GM08714 (cell line): ENCODE measurements around the gene LIX1.
"Not testable (repeated sequence)": the region's sequence is repeated elsewhere in the genome, so short reads cannot be mapped to it uniquely, and the experiment has no call there.

Source experiments
- H3K4me3 ChIP-seq: fragments of 200-500 bp; sonication (Bioruptor generic); 2 replicates; pipeline ENCODE4 v1.5.1; 2014; ENCODE audit warnings: mild to moderate bottlenecking, low read length, inconsistent platforms
- ZNF274 ChIP-seq: IDR thresholded peaks from 2 replicates; pipeline ENCODE4 v1.6.1; 2012; ENCODE audit warnings: mild to moderate bottlenecking, low read depth, low read length

Gene LIX1

GRCh38 chr5:97101189-97101910 lies 41.1 kb downstream of the LIX1 start:
- H3K4me3 ChIP-seq, result no peak overlapping the region
- no peak for TF ChIP-seq ZNF274

DNA sequence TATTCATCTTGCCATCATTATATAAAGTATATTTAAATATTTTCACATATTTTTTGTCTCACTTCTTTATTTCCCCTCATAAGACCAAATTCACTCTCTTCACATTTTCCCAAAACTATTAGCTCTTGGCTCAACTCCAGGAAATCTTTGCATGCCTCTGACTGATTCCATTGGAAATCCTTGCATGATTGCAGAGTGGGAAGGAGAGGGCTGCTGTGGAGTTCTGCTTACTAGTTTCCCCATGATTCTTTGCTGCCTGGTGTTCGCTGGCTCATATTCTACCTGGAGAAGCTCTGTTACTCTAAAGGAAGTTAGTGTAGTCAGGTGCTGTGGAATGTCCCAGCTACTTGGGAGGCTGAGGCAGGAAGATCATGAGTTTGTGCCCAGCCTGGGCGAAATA lies 41.9 kb downstream of the LIX1 start:
- no peak for TF ChIP-seq ZNF274
- no peak overlapping the region for H3K4me3 ChIP-seq

- no peak for TF ChIP-seq ZNF274
- H3K4me3 ChIP-seq, result no peak overlapping the region
Observed at GRCh38 chr5:97098922-97099321, 43.5 kb downstream of the LIX1 start.

GRCh38 chr5:97097326-97098230 lies 44.8 kb downstream of the LIX1 start:
- no peak overlapping the region for H3K4me3 ChIP-seq
- TF ChIP-seq ZNF274, result no peak

DNA sequence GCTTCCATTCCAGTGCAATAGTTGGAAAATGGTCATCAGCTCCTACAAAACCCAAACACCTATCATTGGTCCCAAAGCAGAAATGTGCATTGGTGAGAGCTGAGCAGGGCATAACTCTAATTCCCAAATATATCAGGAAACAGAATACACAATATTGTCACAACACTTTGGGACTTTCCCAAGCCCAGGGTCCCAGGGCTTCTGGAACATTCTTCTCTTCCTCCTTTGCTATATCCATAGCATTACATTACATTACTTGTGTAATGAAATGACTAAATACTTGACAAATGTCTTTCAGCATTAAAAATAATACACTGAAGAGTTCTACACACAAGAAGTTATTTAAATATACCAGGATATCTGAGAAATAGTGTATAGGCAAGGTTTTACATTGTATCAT lies 45.6 kb downstream of the LIX1 start:
- no peak for TF ChIP-seq ZNF274
- H3K4me3 ChIP-seq, result no peak overlapping the region

DNA sequence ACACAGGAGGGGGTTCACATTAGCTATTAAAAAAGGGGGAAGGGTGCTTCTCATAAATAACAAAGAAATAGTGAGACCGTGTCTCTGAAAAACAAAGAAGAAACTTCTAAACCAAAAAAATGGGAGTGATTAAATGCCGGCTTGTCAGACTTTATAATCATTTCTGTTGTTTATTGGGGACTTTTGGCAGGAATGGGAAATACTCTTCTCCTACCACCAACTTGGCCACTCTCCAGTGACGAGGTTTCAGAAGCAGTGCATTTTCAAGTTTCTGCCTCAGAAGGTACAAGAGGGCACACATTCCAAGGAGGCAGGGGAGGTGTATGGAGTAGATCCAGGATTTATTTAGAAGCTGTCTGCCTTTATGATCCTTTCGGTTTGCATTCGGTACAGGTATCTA lies 46.2 kb downstream of the LIX1 start:
- no peak for TF ChIP-seq ZNF274

GRCh38 chr5:97095318-97095732 lies 47.1 kb downstream of the LIX1 start:
- TF ChIP-seq ZNF274, result no peak
- H3K4me3 ChIP-seq, result no peak overlapping the region

More for the DNA sequence above, 46.2 kb downstream of the LIX1 start:
- H3K4me3 ChIP-seq, result no peak overlapping the region

GRCh38 chr5:97094579-97095317 lies 47.7 kb downstream of the LIX1 start:
- H3K4me3 ChIP-seq, result no peak overlapping the region
- no peak for TF ChIP-seq ZNF274

GRCh38 chr5:97093193-97093592 lies 49.2 kb downstream of the LIX1 start:
- H3K4me3 ChIP-seq, result no peak overlapping the region
- no peak for TF ChIP-seq ZNF274

DNA sequence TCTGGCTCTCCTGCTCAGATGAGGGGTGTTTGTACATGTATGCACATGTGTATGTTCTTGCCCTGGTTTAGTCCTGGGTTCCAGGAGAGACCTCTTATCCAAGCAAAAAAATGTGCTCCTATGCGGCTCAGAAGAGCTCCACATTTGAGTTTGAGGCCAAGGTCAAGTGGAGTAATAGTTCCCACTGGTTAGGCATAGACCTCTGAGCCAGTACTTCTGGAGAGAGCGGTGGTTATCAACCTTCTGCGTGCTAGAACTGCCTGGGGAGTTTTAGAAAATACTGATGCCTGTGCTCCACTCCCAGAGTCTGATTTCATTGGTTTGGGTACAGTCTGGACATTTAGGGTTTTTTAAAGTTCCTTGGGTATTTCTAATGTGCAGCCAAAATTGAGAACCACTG lies 51.5 kb downstream of the LIX1 start:
- no peak for TF ChIP-seq ZNF274
- no peak overlapping the region for H3K4me3 ChIP-seq

- H3K4me3 ChIP-seq, result no peak overlapping the region
- no peak for TF ChIP-seq ZNF274
Observed at GRCh38 chr5:97089149-97089801, 53.1 kb downstream of the LIX1 start.

- no peak overlapping the region for H3K4me3 ChIP-seq
- TF ChIP-seq ZNF274, result no peak
Observed at GRCh38 chr5:97088774-97089148, 53.6 kb downstream of the LIX1 start.

DNA sequence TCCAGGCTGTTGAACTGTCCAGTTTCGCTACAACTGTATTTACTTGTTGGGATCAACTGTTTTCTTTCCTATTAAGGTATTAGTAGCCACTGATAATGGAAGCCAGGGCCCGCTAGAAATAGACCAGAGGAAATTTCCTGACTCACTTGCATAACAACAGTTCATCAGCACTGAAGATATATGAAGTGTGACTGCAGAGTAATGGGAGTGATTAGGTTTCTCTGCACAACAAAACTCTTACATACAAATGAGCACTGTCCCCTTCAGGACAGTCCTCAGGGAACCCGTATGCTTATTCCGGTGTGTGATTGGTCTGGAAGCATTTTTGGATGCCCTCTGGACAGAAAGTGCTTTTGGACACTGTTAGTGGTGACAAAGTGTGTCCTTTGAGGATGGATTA lies 55.3 kb downstream of the LIX1 start:
- TF ChIP-seq ZNF274, result no peak
- H3K4me3 ChIP-seq, result no peak overlapping the region

DNA sequence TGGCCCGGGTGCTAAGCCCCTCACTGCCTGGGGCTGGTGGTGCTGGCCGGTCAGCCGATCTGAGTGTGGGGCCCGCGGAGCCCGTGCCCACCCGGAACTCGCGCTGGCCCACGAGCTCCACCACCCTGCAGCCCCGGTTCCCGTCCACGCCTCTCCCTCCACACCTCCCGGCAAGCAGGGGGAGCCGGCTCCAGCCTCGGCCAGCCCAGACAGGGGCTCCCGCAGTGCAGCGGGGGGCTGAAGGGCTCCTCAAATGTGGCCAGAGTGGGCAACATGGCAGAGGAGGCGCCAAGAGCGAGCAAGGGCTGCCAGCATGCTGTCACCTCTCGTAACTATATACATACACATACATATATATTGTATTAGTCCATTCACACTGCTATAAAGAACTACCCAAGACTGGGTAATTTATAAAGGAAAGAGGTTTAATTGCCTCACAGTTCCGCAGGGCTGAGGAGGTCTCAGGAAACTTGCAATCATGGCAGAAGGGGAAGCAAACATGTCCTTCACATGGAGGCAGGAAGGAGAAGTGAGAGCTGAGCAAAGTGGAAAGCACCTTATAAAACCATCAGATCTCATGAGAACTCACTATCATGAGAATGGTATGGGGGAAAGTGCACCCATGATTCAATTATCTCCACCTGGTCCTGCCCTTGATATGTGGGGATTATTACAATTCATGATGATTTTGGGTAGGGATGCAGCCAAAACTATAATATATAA lies 56.8 kb downstream of the LIX1 start:
- H3K4me3 ChIP-seq, result no peak overlapping the region
- no peak for TF ChIP-seq ZNF274

DNA sequence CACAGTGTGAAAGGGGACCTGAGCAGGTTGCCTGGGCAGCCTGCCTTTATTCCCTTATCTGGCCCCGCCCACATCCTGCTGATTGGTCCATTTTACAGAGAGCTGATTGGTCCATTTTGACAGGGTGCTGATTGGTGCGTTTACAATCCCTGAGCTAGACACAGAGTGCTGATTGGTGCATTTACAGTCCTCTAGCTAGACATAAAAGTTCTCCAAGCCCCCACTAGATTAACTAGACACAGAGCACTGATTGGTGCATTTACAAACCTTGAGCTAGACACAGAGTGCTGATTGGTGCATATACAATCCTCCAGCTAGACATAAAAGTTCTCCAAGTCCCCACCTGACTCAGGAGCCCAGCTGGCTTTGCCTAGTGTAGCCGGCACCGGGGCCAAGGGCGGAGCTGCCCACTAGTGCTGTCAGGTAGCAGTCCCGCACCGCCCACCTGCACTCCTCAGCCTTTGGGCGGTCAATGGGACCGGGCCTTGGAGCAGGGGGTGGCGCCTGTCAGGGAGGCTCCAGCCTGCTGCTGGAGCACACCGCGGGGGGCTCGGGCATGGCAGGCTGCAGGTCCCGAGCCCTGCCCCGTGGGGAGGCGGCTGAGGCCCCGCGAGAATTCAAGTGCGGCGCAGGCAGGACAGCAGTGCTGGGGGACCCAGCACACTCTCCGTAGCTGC lies 57.5 kb downstream of the LIX1 start:
- not testable (repeated sequence) for H3K4me3 ChIP-seq
